Dendritic cell treated with granulocyte-macrophage colony-stimulating factor and Interleukin-4, amounts not matched to agents 40 ng/mL and 50 ng/mL, for 4 days (primary cell): ENCODE measurements around the gene RABAC1.
A peak's percentile ranks its signal among the peaks of the same experiment; 100 is the strongest.

ENCODE experiments used
- H3K27ac Mint-ChIP-seq: one replicate; pipeline ENCODE4 v1.8.0; 2022; ENCODE audit warnings: mild to moderate bottlenecking, mixed read lengths
- H3K27me3 Mint-ChIP-seq: one replicate; pipeline ENCODE4 v1.8.0; 2022; ENCODE audit warnings: mild to moderate bottlenecking, mixed read lengths
- H3K36me3 Mint-ChIP-seq: one replicate; pipeline ENCODE4 v1.8.0; 2022; ENCODE audit warnings: low read depth, mixed read lengths
- H3K4me1 Mint-ChIP-seq: one replicate; pipeline ENCODE4 v1.8.0; 2022; ENCODE audit warnings: low read depth, mixed read lengths
- H3K4me3 Mint-ChIP-seq: one replicate; pipeline ENCODE4 v1.8.0; 2022; ENCODE audit warnings: mild to moderate bottlenecking, moderate library complexity, mixed read lengths
- H3K9me3 Mint-ChIP-seq: one replicate; pipeline ENCODE4 v1.8.0; 2022; ENCODE audit warnings: mixed read lengths
- intact Hi-C: fragments of 100-400 bp; cut with micrococcal nuclease; formaldehyde crosslinking; loops from one replicate; pipeline ENCODE4 v1.15.0; 2022

Gene RABAC1, protein sequence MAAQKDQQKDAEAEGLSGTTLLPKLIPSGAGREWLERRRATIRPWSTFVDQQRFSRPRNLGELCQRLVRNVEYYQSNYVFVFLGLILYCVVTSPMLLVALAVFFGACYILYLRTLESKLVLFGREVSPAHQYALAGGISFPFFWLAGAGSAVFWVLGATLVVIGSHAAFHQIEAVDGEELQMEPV

DNA sequence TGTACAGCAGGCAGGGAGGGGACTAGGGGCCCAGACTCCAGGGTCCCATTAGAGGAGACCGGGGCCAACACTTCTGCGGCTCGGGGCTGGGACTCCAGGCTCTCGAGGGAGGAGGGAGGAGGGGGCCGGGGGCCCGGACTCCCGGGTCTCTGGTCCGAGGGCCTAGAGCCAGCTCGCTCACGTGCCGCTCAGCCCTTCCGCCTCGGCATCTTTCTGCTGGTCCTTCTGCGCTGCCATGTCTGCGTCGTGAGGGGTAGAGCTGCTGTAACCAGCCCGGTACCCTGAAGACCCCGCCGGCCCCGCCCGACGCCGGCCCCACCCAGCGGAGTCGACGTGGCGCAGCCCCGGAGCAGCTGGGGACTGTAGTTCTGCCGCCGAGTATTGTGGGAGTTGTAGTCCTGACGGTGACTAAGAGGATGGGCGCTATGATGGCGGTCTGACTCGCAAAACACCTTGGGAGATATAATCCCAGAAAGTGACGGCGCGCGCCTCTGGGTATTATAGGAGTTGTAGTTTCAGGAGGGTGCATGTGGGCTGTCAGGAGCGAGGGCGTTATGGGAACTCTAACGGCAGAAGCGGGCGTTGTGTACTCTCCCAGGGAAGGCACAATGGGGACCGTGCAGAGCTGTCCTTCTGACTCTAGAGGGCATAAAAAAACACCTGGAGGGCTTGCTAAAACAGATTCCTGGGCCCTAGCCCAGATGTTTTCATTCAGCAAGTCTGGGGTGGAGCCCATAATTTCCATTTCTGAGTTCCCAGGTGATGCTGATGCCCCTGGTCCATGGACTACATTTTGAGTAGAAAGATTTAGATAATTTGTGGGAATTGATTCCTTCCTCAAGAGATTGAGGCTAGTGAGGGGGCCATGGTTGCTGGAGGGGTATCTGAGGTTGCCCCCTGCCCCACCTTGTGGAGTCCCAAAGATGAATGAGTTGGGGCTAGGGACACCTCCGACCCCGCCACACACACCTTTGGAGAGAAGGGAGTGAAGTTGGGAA lies at the start of gene RABAC1:
Gene RABAC1 (minus strand): TSS at position 266 of the 998 bp plus-strand sequence. CDS start 29 bp downstream, at position 237.
- intact Hi-C loops = loop anchor here (5.0 kb wide), 2 partner anchors 87 to 102 kb away; no protein-coding TSS in a partner anchor
- Mint-ChIP-seq H3K36me3 (peaks cover 26% of the 10 kb centered on the region), H3K4me1 (peaks cover 30% of the 10 kb centered on the region), H3K27ac (peak within 1 kb of the TSS; percentile 54), H3K9me3 (no peaks in the 10 kb centered on the region), H3K27me3 (no peaks in the 10 kb centered on the region), H3K4me3 (peak within 1 kb of the TSS; percentile 91)

DNA sequence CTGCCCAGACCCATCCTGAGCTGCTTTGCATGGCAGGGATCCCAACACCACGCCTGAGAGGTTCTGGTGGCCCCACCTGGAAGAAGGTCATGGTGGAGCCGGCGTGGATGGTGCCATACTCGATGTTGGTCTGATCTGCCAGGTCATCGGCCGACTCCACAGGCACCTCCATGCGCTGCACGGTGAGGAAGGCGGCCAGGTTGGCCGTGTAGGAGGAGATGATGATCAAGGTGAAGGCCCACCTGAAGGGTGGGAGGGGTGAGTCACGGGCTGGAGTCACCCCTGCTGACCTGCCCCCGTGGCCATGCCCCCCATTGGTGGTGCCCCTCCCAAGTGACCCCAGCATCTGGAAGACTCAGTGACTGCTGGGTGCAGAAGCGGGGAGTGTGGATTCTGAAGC lies 47.4 kb upstream of the RABAC1 start:
- peaks cover 11% of the 10 kb centered on the region for H3K27me3 Mint-ChIP-seq
- no peaks in the 10 kb centered on the region for H3K36me3 Mint-ChIP-seq
- no peak overlapping the region for H3K4me3 Mint-ChIP-seq
- no peaks in the 10 kb centered on the region for H3K4me1 Mint-ChIP-seq
- no peak overlapping the region for H3K27ac Mint-ChIP-seq
- no peaks in the 10 kb centered on the region for H3K9me3 Mint-ChIP-seq
- intact Hi-C loops = no loop called here

DNA sequence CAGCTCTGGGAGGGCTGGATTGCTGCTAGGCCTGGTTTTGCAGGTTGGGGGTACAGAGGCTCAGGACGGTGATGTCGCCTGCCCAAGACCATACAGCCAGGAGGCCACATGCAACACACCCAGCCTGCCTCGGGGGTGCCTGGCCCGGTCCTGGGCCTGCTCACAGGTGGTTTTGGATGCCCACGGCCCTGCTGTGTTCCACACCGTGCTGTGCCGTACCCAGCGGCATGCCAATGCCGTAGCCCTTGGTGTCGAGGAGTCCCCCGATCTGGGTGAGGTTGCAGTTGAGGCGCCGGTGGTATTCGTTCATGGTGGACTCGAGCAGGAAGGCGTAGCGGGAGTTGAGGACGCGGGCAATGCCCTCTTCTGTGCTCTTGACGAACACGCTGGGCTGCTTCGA lies 46.4 kb upstream of the RABAC1 start:
- H3K4me1 Mint-ChIP-seq = no peaks in the 10 kb centered on the region
- no peaks in the 10 kb centered on the region for H3K9me3 Mint-ChIP-seq
- intact Hi-C loops = no loop called here
- H3K4me3 Mint-ChIP-seq = no peak overlapping the region
- H3K36me3 Mint-ChIP-seq = no peaks in the 10 kb centered on the region
- peaks cover 18% of the 10 kb centered on the region for H3K27me3 Mint-ChIP-seq
- H3K27ac Mint-ChIP-seq = no peak overlapping the region

DNA sequence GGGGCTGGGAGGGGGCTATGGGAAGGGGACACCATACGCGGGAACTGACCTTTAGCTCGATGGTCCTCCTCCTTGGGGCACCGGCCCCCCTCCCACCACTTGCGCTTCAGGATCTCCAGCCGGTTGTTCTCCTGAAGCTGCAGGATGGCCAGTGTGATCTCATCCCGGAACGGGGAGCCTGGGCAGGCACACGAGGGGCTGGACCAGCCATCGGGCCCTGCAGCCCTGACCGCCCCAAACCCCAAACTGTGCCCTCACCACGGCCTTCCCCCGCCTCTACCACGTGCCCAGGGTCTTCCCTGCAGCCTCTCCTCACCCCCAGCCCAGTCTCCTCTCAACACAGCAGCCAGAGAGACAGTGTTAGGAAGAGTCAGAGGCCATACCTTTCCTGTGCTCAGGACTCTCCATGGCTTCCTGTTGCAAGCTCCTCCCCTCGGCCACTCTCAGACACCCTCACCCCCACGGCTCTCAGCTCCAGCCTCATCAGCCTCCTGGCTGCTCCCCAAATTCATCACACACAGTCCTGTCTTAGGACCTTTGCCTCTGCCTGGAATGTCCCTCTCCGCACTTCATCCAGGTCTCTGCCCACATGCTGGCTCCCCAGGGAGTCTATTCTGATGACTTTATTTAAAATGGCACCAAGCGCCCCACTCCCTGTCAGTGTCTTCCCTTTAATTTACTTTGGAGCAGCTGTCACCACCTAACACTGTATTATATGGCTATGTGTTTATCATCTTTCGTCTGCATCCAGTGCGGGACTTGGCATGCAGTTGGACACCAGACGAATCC lies 44.6 kb upstream of the RABAC1 start:
- no peak overlapping the region for H3K27ac Mint-ChIP-seq
- no peak overlapping the region for H3K4me3 Mint-ChIP-seq
- H3K4me1 Mint-ChIP-seq = no peaks in the 10 kb centered on the region
- intact Hi-C loops = no loop called here
- H3K27me3 Mint-ChIP-seq = peaks cover 32% of the 10 kb centered on the region
- no peaks in the 10 kb centered on the region for H3K36me3 Mint-ChIP-seq
- no peaks in the 10 kb centered on the region for H3K9me3 Mint-ChIP-seq

DNA sequence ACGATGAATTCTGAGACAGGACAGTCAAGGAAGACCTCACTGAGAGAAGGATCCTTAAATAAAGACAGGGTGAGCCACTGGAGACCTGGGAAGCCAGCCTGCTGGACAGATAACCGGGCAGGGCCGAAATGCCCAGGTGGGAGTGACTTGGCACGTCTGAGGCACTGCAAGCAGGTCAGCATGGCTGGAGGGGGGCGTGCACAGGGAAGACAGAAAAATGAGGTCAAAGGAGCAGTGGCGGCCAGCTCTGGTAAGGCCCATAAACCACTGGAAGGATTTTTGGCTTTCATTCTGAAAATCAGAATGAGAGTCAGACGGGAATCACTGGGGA lies 40.7 kb upstream of the RABAC1 start:
- Mint-ChIP-seq H3K36me3 (no peaks in the 10 kb centered on the region), H3K9me3 (no peaks in the 10 kb centered on the region), H3K4me1 (peaks cover 11% of the 10 kb centered on the region), H3K4me3 (no peak overlapping the region), H3K27me3 (peaks cover 67% of the 10 kb centered on the region), H3K27ac (no peak overlapping the region)
- intact Hi-C loops = no loop called here

DNA sequence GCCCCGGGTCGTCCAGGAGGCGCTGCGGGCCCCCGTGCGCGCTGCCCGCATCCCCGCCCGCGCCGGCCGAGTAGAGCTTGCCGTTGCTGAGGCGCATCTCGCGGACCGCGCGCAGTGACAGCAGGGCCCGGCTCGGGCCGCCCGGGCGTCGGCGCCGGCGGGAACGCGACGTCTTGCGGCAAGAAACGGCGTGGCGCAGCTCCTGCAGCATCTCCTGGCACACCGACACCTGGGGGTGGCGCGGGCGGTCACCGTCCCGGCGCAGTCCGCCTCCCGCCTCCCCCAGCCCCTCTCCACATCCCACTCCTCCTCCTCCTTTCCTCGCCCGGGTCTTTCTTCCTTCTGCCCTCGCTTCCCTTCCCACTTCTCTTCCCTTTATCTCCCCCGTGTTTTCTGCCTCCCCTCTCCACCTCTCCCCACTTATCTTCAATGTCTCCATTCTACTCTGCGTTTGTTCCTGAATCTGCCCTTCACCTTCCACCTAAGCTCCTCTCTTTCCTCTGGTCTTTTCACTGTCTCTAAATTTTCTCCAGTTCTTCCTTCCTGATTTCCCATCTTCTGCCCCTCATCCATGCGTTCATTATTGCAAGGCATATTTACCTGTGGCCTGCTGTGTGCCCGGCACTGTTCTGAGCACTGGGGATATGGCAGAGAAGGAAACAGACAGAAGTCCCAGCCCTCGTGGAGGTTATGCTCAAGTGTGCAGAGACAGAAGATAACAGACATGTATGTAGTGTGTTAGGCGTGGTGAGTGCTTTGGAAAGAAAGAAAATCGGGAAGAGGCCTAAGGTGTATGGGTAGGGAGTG lies 40.2 kb upstream of the RABAC1 start:
- peaks cover 72% of the 10 kb centered on the region for H3K27me3 Mint-ChIP-seq
- peaks cover 11% of the 10 kb centered on the region for H3K4me1 Mint-ChIP-seq
- intact Hi-C loops = no loop called here
- no peak overlapping the region for H3K27ac Mint-ChIP-seq
- H3K9me3 Mint-ChIP-seq = no peaks in the 10 kb centered on the region
- H3K36me3 Mint-ChIP-seq = no peaks in the 10 kb centered on the region
- no peak overlapping the region for H3K4me3 Mint-ChIP-seq

DNA sequence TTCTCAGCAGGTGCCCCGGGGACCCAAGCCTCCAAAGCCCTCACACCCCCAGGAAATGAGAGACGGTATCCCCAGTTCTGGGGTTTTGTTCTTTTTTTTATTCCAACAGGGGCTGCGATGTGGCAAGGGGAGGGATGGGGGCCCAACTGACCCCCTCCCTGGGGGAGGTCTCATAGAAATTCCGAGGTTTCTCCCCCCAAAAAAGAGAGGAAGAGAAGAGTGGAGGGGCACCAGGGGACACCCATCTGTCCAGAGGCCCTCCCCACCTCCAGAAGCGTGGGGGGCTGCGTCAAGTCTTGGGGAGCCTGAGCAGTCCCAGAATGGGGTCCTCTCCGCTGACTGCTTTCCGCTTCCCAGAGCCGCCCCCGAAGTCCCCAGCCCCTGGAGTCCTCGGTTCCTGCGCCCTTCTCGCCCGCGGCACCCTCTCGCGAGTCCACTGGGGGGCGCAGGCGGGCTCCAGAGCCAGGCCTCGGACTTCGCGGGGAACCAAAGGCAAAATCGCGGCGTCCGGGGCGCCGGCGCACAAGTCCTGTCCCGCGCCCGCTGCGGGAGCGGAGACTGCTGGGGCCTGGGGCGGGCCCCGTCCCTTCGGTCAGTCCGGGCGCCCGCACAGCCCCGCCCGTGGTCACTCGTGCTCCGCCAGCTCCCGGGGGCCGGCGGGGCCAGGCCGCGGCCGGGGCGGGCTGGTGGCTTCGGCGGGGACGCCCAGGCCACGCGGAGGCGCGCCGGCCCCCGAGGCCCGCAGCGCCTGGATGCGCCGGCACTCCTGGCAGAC lies 39.3 kb upstream of the RABAC1 start:
- H3K9me3 Mint-ChIP-seq = no peaks in the 10 kb centered on the region
- H3K4me1 Mint-ChIP-seq = peaks cover 13% of the 10 kb centered on the region
- H3K27me3 Mint-ChIP-seq = peaks cover 74% of the 10 kb centered on the region
- no peaks in the 10 kb centered on the region for H3K36me3 Mint-ChIP-seq
- H3K27ac Mint-ChIP-seq = no peak overlapping the region
- no peak overlapping the region for H3K4me3 Mint-ChIP-seq
- intact Hi-C loops = no loop called here

DNA sequence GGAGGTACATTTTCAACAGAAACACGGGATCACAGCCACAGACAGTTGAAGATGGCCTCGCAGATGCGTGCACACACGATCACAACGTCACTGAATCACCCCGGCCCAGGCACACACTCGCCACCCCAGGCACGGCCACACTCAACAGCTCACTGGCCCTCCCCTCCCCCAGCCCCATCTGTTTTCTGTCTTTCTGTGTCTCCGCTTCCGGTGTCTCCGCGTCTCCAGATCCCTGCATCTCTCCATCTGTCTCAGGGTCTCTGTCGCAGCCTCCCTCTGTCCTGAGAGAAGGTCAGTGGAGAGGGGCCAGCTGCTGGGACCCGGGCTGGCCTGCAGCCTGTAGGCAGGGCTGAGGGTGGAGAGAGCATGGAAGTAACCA lies 38.7 kb upstream of the RABAC1 start:
- Mint-ChIP-seq H3K27me3 (peaks cover 77% of the 10 kb centered on the region), H3K4me1 (peaks cover 15% of the 10 kb centered on the region), H3K4me3 (no peak overlapping the region), H3K9me3 (no peaks in the 10 kb centered on the region), H3K36me3 (no peaks in the 10 kb centered on the region), H3K27ac (no peak overlapping the region)
- intact Hi-C loops = no loop called here

DNA sequence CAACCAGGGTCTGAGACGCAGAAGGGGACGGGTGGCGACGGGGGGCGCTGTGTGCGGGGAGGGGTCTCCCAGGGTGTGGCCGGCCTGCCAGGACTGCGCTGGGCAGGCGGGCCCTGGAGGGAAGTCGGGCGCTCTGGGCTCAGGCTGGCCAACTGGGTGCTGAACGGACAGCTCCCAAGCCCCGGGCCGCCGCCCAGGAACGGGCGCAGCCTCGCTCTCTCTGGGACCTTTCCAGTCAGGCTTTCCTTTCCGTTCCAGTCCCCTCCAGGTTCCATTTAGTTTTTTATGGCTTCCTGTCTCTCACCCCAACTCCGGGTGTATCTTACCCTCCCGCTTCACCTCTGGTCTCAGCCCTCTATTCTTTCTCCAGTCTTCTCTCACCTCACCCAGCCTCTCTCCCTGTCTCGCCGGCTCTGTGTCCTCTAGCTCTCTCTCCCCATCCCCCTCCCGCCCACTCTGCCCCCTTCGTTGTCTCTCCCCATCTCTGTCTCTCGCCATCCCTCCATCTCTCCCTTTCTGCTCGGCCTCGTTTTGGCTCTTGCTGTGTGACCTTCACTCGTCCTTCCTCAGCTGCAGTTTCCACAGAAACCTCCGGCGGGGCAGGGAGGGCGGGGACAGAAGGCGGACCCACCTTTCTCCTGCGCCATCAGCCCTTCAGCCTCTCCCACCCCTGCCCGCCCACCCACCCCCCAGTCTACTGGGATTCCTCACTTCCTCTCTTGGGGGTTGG lies 38.2 kb upstream of the RABAC1 start:
- peaks cover 80% of the 10 kb centered on the region for H3K27me3 Mint-ChIP-seq
- H3K9me3 Mint-ChIP-seq = no peaks in the 10 kb centered on the region
- H3K27ac Mint-ChIP-seq = no peak overlapping the region
- H3K36me3 Mint-ChIP-seq = no peaks in the 10 kb centered on the region
- intact Hi-C loops = no loop called here
- peak overlapping the region; percentile 6 for H3K4me3 Mint-ChIP-seq
- peaks cover 15% of the 10 kb centered on the region for H3K4me1 Mint-ChIP-seq

DNA sequence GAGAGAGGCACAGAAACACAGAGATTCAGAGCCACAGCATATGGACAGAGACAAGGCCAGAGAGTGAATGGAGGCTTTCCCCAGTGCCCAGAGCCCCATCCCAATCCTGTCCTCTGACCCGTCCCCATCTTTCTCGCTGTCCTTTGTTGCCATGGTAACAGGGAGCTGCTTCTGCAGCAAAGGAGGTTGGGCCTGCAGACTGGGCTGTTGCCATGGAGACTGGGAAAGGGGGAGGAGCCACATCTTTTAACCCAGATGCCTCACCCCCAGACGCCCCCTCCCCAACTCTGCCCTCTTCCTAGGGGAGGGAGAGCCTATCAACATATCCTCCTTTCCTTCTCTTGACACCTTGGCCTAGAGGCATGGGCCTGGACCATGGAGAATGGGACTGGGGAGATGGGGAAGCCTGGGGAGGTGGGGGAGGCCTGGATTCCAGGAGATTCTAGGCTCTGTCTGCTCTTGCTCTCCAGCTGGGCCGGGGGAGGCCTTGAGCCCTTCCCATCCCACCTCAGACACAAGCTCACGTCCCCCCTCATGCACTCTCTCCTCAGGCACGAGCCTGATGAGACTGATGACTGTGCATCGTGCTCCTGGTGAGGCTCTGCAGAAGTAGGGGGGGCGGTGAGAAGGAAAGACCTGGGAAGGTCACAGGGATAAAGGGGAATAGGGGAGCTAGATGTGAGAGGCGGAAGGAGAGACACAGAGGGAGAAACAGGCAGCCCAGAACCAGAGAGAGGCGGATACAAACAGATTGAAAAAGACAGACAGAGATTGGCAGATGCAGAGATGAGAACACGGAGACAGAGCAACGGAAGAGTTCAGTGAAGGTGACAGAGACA lies 37.1 kb upstream of the RABAC1 start:
- H3K4me3 Mint-ChIP-seq = no peak overlapping the region
- intact Hi-C loops = no loop called here

DNA sequence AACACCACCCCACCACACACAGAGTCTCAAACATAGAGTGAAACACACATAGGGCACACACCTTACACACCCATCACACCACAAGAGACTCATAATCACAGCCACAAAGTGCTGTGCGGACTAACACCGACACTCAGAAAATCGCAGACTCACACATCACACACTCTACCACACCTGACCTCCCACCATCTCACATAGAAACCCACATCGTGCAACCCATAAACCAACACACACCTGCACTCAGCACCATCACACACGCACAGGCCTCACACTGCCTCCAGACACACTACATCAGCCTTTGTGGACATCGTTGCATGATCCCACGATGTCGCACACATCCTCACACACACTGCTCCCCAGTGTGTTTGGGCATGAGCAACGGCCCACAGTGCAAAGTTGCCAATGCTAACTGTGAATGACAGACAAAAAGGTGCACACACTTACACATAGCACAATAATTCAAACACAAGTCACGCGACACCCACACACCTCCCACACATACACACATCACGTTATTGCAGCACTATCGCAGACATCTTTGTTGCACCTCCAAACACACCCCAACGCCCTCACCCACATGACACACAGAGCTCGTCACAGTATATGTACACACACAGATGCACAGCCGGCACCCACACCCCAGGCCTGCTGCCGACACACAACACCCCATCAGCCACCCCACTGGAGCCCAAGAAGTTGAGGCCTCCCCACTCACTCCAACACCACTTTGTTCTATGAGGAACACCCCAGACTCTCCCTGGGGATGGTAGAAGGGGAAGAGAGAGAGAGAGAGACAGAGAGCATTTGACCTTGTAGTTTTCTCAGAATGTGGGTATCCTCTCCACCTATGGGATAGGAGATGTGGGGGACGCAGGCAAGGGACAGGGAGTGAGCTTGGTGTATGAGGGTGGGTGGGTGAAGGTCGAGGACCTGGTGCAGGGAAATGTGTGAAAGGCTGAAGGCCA lies 36.2 kb upstream of the RABAC1 start:
- intact Hi-C loops = no loop called here
- no peak overlapping the region for H3K4me3 Mint-ChIP-seq
- H3K36me3 Mint-ChIP-seq = no peaks in the 10 kb centered on the region
- no peaks in the 10 kb centered on the region for H3K9me3 Mint-ChIP-seq
- H3K27me3 Mint-ChIP-seq = peaks cover 68% of the 10 kb centered on the region
- no peak overlapping the region for H3K27ac Mint-ChIP-seq
- peaks cover 15% of the 10 kb centered on the region for H3K4me1 Mint-ChIP-seq

More for the DNA sequence above, 37.1 kb upstream of the RABAC1 start:
- Mint-ChIP-seq H3K27me3 (peaks cover 76% of the 10 kb centered on the region), H3K36me3 (no peaks in the 10 kb centered on the region), H3K9me3 (no peaks in the 10 kb centered on the region), H3K4me1 (peaks cover 15% of the 10 kb centered on the region), H3K27ac (no peak overlapping the region)
